ENCODE results near the gene CDC25C. TPM values are rescaled to one million over a fixed set of nuclear protein-coding genes. Genes with fewer than 3 reads are reported as not detected.

Gene CDC25C
- total and polyA plus RNA-seq, 2 donors from 2014 or later, result 0.25 TPM; not detected in 1

- no peaks in the 10 kb centered on the region for H3K9me3 ChIP-seq (ENCODE audit: control insufficient read depth in 2 of 3, insufficient read depth in 1 of 3, low read length in 3 of 3)
- DNase-seq, result no peak
- no peak overlapping the region for H3K4me3 ChIP-seq (ENCODE audit: low read length in 3 of 3)
- FAIRE-seq, result no peak
- no peaks in the 10 kb centered on the region for H3K27me3 ChIP-seq (ENCODE audit: control insufficient read depth, insufficient read depth, low read length)
- no peaks in the 10 kb centered on the region for H3K36me3 ChIP-seq (ENCODE audit: control insufficient read depth in 2 of 3, insufficient read depth in 3 of 3, low read length in 3 of 3)
- no peak for TF ChIP-seq CTCF (IDR thresholded peaks at IDR 0.05; ENCODE audit: borderline replicate concordance, extremely low read depth, insufficient read depth)
- intact Hi-C loops (cut with DNase I), result no loop called here
- H3K9ac ChIP-seq (ENCODE audit: low read length in 3 of 3), result no peak overlapping the region
- no peak overlapping the region for H3K27ac ChIP-seq (ENCODE audit: low read depth in 2 of 2, low read length in 2 of 2)
- peaks cover 0 to 4% (median 0%) of the 10 kb centered on the region in 3 donors for H3K4me1 ChIP-seq (ENCODE audit: control insufficient read depth in 2 of 3, insufficient read depth in 2 of 3, low read depth in 1 of 3, low read length in 3 of 3)
Measured at GRCh38 chr5:138271281-138271680, 60.3 kb downstream of the CDC25C start.

GRCh38 chr5:138264183-138264582 is 67.4 kb downstream of the CDC25C start:
- Histone ChIP-seq H3K27me3 (ENCODE audit: control insufficient read depth, insufficient read depth, low read length) (no peaks in the 10 kb centered on the region), H3K27ac (ENCODE audit: low read depth in 2 of 2, low read length in 2 of 2) (no peak overlapping the region), H3K9ac (ENCODE audit: low read length in 3 of 3) (no peak overlapping the region), H3K4me3 (ENCODE audit: low read length in 3 of 3) (no peak overlapping the region), H3K36me3 (ENCODE audit: control insufficient read depth in 2 of 3, insufficient read depth in 3 of 3, low read length in 3 of 3) (no peaks in the 10 kb centered on the region), H3K4me1 (ENCODE audit: control insufficient read depth in 2 of 3, insufficient read depth in 2 of 3, low read depth in 1 of 3, low read length in 3 of 3) (no peaks in the 10 kb centered on the region), H3K9me3 (ENCODE audit: control insufficient read depth in 2 of 3, insufficient read depth in 1 of 3, low read length in 3 of 3) (no peaks in the 10 kb centered on the region)
- intact Hi-C loops (cut with DNase I), result no loop called here
- TF ChIP-seq CTCF (IDR thresholded peaks at IDR 0.05; ENCODE audit: borderline replicate concordance, extremely low read depth, insufficient read depth), result no peak
- FAIRE-seq (no peak), DNase-seq (no peak)

GRCh38 chr5:138263581-138263980 is 68.0 kb downstream of the CDC25C start:
- no peak overlapping the region for H3K4me3 ChIP-seq (ENCODE audit: low read length in 3 of 3)
- H3K9me3 ChIP-seq (ENCODE audit: control insufficient read depth in 2 of 3, insufficient read depth in 1 of 3, low read length in 3 of 3), result no peaks in the 10 kb centered on the region
- no peak overlapping the region for H3K27ac ChIP-seq (ENCODE audit: low read depth in 2 of 2, low read length in 2 of 2)
- H3K9ac ChIP-seq (ENCODE audit: low read length in 3 of 3), result no peak overlapping the region
- intact Hi-C loops (cut with DNase I), result no loop called here
- FAIRE-seq, result no peak
- no peaks in the 10 kb centered on the region for H3K27me3 ChIP-seq (ENCODE audit: control insufficient read depth, insufficient read depth, low read length)
- H3K36me3 ChIP-seq (ENCODE audit: control insufficient read depth in 2 of 3, insufficient read depth in 3 of 3, low read length in 3 of 3), result no peaks in the 10 kb centered on the region
- no peak for TF ChIP-seq CTCF (IDR thresholded peaks at IDR 0.05; ENCODE audit: borderline replicate concordance, extremely low read depth, insufficient read depth)
- DNase-seq, result no peak
- no peaks in the 10 kb centered on the region for H3K4me1 ChIP-seq (ENCODE audit: control insufficient read depth in 2 of 3, insufficient read depth in 2 of 3, low read depth in 1 of 3, low read length in 3 of 3)

GRCh38 chr5:138258704-138259292 is 72.8 kb downstream of the CDC25C start:
- Histone ChIP-seq H3K4me1 (ENCODE audit: control insufficient read depth in 2 of 3, insufficient read depth in 2 of 3, low read depth in 1 of 3, low read length in 3 of 3) (no peaks in the 10 kb centered on the region), H3K27me3 (ENCODE audit: control insufficient read depth, insufficient read depth, low read length) (no peaks in the 10 kb centered on the region), H3K27ac (ENCODE audit: low read depth in 2 of 2, low read length in 2 of 2) (no peak overlapping the region), H3K4me3 (ENCODE audit: low read length in 3 of 3) (no peak overlapping the region), H3K9ac (ENCODE audit: low read length in 3 of 3) (no peak overlapping the region), H3K36me3 (ENCODE audit: control insufficient read depth in 2 of 3, insufficient read depth in 3 of 3, low read length in 3 of 3) (no peaks in the 10 kb centered on the region), H3K9me3 (ENCODE audit: control insufficient read depth in 2 of 3, insufficient read depth in 1 of 3, low read length in 3 of 3) (no peaks in the 10 kb centered on the region)
- DNase-seq (no peak), FAIRE-seq (no peak)
- TF ChIP-seq CTCF (IDR thresholded peaks at IDR 0.05; ENCODE audit: borderline replicate concordance, extremely low read depth, insufficient read depth), result no peak
- intact Hi-C loops (cut with DNase I), result no loop called here
